ENCODE results near the gene SERINC3.

SERINC3 gene

DNA sequence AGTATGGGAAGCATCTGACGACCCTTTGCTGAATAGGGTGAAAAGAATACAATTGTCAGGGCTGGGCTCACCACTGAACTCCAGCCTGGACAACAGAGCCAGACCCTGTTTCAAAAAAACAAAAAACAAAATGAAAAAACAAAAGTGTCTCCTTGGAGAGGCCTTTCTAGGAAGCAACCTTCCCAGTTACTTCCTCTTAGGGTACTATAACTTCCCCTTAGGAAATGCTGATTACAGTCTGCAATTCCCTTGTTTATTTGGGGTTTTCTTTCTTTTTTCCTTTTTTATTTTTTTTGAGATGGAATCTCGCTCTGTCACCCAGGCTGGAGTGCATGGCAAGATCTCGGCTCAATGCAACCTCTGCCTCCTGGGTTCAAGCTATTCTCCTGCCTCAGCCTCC is 66.7 kb downstream of the SERINC3 start:
- H3K27ac ChIP-seq = no peak overlapping the region
- DNase-seq (ENCODE audit: low spot score) = no peak
- ChIA-PET CTCF (interaction anchor here (0.6 kb wide), 1 partner anchor 155 kb away, joined by 4 read pairs; no protein-coding TSS in a partner anchor), POLR2A (ENCODE audit: low non-redundant PET) (no interaction called here)
- TF ChIP-seq, protein P1, sequence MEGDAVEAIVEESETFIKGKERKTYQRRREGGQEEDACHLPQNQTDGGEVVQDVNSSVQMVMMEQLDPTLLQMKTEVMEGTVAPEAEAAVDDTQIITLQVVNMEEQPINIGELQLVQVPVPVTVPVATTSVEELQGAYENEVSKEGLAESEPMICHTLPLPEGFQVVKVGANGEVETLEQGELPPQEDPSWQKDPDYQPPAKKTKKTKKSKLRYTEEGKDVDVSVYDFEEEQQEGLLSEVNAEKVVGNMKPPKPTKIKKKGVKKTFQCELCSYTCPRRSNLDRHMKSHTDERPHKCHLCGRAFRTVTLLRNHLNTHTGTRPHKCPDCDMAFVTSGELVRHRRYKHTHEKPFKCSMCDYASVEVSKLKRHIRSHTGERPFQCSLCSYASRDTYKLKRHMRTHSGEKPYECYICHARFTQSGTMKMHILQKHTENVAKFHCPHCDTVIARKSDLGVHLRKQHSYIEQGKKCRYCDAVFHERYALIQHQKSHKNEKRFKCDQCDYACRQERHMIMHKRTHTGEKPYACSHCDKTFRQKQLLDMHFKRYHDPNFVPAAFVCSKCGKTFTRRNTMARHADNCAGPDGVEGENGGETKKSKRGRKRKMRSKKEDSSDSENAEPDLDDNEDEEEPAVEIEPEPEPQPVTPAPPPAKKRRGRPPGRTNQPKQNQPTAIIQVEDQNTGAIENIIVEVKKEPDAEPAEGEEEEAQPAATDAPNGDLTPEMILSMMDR (conservative IDR thresholded peaks at IDR 0.05; ENCODE audit: low read depth) = no peak

DNA sequence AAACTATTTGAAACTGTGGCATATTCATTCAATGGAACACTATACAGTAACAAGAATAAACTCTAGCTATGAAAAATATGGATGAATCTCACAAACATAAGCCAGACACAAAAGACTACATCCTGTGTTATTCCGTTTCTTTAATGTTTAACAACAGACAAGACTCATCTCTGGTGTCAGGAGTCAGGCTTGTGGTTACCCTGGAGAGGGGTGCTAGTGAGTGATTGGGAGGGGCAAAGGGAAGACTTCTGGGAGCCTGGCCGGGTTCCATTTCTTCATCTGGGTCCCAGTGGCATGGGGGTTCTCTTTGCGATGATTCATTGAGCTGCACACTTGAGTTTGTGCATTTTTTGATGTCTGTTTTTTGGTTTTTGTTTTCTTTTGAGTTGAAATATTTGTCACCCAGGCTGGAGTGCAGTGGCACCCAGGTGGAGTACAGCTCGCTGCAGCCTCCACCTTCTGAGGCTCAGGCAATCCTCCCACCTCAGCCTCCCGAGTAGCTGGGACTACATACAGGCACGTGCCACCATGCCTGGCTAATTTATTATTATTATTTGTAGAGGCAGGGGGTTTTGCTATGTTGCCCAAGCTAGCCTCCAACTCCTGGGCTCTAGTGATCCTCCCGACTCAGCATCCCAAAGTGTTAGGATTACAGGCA is 67.4 kb downstream of the SERINC3 start:
- DNase-seq (ENCODE audit: low spot score) = no peak
- POLR2A ChIA-PET (ENCODE audit: low non-redundant PET) = no interaction called here
- no peak overlapping the region for H3K27ac ChIP-seq
- TF ChIP-seq, protein P1 (conservative IDR thresholded peaks at IDR 0.05; ENCODE audit: low read depth) = no peak
- CTCF ChIA-PET = interaction anchor here (0.6 to 1.3 kb wide), 6 partner anchors 9 to 881 kb away, joined by 3 to 5 read pairs (median 4); no protein-coding TSS in a partner anchor

DNA sequence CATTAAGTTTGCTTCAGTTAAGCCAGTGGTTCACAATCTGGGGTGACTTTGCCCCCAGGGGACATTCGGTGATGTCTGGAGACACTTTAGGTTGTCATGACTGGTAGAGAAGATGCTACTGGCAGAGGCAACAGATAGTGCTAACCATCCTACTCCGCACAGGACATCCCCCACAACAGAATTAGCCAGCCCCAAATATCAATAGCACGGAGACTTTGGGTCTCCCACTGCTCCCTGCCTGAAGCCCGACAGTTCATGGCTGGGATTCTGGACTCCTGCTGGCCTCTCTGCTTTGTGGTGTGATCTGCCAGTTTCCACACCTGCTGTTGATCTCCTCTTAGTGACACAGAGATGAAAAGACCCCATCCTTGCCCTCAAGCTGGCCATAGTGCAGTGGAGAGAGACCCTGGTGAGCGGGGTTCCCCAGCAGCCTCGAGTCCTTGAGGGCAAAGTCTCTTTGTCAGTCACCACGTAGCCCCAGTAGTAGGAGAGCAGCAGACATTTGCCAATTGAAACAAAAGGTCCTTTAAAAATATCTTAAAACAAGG is 70.9 kb downstream of the SERINC3 start:
- CTCF ChIA-PET = no interaction called here
- TF ChIP-seq, protein P1 (conservative IDR thresholded peaks at IDR 0.05; ENCODE audit: low read depth) = no peak
- POLR2A ChIA-PET (ENCODE audit: low non-redundant PET) = no interaction called here
- no peak overlapping the region for H3K27ac ChIP-seq
- no peak for DNase-seq (ENCODE audit: low spot score)

DNA sequence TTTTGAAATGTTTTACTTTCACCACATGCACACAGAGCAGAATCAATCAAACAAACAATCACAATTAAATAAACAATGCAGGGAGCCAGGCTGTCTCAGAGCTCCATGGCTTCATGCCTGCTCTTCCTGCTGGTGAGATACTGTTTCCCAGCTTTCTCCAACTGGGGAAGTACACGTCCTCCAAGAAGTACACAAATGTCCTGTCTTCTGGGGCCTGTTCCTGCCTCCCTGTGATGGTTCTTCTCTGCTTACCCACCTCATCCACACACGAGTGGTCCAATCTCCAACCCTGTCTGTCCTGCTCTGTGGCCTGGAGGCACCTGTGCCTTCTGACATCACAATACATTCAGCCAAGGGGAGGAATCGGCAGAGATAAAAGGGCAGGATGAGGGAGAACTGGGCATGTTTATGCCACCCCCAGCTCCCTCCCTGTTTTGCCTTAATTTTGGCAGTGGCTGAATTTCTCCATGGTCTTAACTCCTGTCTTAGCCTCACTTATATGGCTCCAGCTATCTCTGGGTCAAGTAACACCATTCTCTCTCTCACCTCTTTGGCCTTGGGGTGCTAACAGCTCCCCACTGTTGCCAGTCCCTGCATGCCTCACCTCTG is 71.5 kb downstream of the SERINC3 start:
- H3K27ac ChIP-seq = no peak overlapping the region
- ChIA-PET POLR2A (ENCODE audit: low non-redundant PET) (no interaction called here), CTCF (interaction anchor here (0.7 to 0.9 kb wide), 2 partner anchors 10 to 61 kb away, joined by 3 to 5 read pairs; no protein-coding TSS in a partner anchor)
- no peak for DNase-seq (ENCODE audit: low spot score)
- TF ChIP-seq, protein P1 (conservative IDR thresholded peaks at IDR 0.05; ENCODE audit: low read depth) = no peak

DNA sequence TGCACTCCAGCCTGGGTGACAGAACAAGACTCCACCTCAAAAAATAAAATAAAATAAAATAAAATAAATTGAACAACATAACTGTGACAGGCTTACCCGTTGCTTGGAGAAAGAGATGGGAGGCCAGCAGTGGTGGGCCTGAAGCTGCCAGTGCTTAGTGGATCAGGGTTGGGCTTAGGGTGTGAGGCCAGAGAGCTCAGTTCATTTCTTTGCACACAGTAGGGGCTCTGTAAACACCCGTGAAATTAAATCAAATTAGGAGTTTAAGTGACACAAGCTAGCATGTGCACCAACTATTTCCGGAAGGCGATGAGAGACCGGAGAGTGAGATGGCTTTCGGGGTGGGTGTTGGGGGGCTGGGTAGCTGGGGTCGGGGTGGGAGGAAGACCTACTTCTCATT is 72.0 kb downstream of the SERINC3 start:
- POLR2A ChIA-PET (ENCODE audit: low non-redundant PET) = no interaction called here
- TF ChIP-seq, protein P1 (conservative IDR thresholded peaks at IDR 0.05; ENCODE audit: low read depth) = no peak
- CTCF ChIA-PET = interaction anchor here (0.7 to 0.9 kb wide), 3 partner anchors 10 to 333 kb away, joined by 3 to 5 read pairs (median 3); no protein-coding TSS in a partner anchor
- DNase-seq (ENCODE audit: low spot score) = no peak
- H3K27ac ChIP-seq = no peak overlapping the region

DNA sequence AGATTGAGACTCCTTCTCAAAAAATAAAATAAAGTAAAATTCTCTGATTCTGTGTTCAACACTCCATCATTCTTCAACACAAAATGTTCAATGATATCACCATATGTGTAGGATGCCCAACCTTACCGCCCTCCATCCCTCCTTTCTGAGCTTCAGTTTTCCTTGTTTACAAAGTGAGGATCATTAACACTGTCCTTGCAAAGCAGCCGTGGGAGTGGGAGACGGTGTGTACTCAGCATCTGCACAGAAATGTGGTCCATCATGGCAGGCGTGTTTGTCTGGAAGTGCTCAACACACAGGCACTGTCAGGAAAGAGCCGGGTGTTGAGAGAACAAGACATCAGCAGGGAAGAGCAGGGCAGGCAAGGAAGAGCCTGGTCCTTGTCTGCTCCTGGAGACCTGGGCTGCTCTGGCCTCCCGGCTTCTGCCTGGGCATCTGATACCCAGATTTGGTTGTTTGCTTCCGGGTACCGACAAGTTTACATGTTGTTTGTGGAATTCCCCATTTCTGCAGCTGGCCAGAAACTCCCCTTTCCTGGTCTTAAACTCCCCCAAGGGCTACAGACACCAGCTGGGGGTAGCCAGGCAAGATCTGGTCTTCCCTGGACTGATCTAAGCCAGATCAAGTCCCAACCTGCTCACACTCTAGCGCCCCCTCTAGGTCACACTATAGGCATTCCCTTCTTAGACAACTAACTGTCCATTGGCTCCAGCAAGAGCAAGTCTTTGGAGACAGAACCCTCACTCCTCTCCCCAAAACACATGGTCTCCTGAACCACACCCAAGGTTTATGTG is 72.9 kb downstream of the SERINC3 start:
- H3K27ac ChIP-seq = no peak overlapping the region
- TF ChIP-seq, protein P1 (conservative IDR thresholded peaks at IDR 0.05; ENCODE audit: low read depth) = no peak
- no peak for DNase-seq (ENCODE audit: low spot score)
- POLR2A ChIA-PET (ENCODE audit: low non-redundant PET) = interaction anchor here (0.6 kb wide), 1 partner anchor 38 kb away, joined by 3 read pairs; no protein-coding TSS in a partner anchor
- CTCF ChIA-PET = interaction anchor here (0.6 to 0.7 kb wide), 2 partner anchors 64 to 333 kb away, joined by 3 to 4 read pairs; no protein-coding TSS in a partner anchor

Data from RWPE1 (cell line).